HEK293 (cell line): Measurements from ENCODE around the gene HAND2.

ENCODE experiments used
- CTCF ChIA-PET: fragments of 350-600 bp; formaldehyde crosslinking; extraction: SDS; loops from one replicate; lab custom pipeline; 2021; ENCODE audit warnings: antibody characterized with exemption; lab: Yijun Ruan, JAX
- POLR2A ChIA-PET: fragments of 300-600 bp; formaldehyde crosslinking; extraction: SDS; loops from one replicate; lab custom pipeline; 2020; ENCODE audit warnings: antibody characterized with exemption, inconsistent platforms; lab: Yijun Ruan, JAX
- H3K27ac ChIP-seq: fragments of 200-500 bp; sonication (Bioruptor generic); 2 replicates; pipeline ENCODE4 v1.5.1; 2014; ENCODE audit warnings: low read depth, low read length, control low read depth, inconsistent platforms; ENCODE audit errors: extremely low read depth
- H3K36me3 ChIP-seq, 2 experiments: fragments of 200-500 bp in 1 of 2; sonication (Bioruptor generic) in 1 of 2; 1 replicate in 1 of 2; 2 replicates in 1 of 2; pipeline ENCODE4 v1.5.1; 2014 to 2017; ENCODE audit warnings: inconsistent platforms in 2 of 2, low read length in 2 of 2; ENCODE audit not compliant: control insufficient read depth in 2 of 2, insufficient read depth in 1 of 2
- H3K4me1 ChIP-seq: fragments of 200-500 bp; sonication (Bioruptor generic); 2 replicates; pipeline ENCODE4 v1.5.1; 2014; ENCODE audit warnings: mild to moderate bottlenecking, low read length, inconsistent platforms; ENCODE audit not compliant: control insufficient read depth, insufficient read depth
- H3K4me3 ChIP-seq: 2 replicates; pipeline ENCODE4 v1.5.1; 2011; ENCODE audit warnings: low read depth, mild to moderate bottlenecking, control low read depth, low read length, moderate library complexity
- H3K9me3 ChIP-seq: fragments of 200-500 bp; sonication (Bioruptor generic); 2 replicates; pipeline ENCODE4 v1.5.1; 2014; ENCODE audit warnings: low read depth, low read length, inconsistent platforms; ENCODE audit not compliant: control insufficient read depth, insufficient read depth
- EGR2 ChIP-seq: fragments of 450-650 bp; formaldehyde crosslinking; IDR thresholded peaks from 2 replicates; pipeline ENCODE4 v1.5.1; 2016; ENCODE audit warnings: low read depth, missing biosample characterization, missing genetic modification characterization
- GLIS1 ChIP-seq: fragments of 450-650 bp; formaldehyde crosslinking; IDR thresholded peaks from 2 replicates; pipeline ENCODE4 v1.5.1; 2016; ENCODE audit warnings: missing biosample characterization, missing genetic modification characterization
- KLF10 ChIP-seq: fragments of 450-650 bp; IDR thresholded peaks from 2 replicates; pipeline ENCODE4 v1.5.1; 2018; ENCODE audit warnings: missing biosample characterization, mild to moderate bottlenecking, missing genetic modification characterization
- KLF9 ChIP-seq: fragments of 450-650 bp; formaldehyde crosslinking; IDR thresholded peaks from 2 replicates; pipeline ENCODE4 v1.5.1; 2016; ENCODE audit warnings: missing biosample characterization, missing genetic modification characterization, low read depth
- MEIS1 ChIP-seq: sonication (generic); formaldehyde crosslinking; IDR thresholded peaks from 2 replicates; pipeline ENCODE4 v1.8.1; 2022; ENCODE audit warnings: missing genetic modification reagents, mild to moderate bottlenecking, borderline replicate concordance
- MZF1 ChIP-seq: fragments of 450-650 bp; formaldehyde crosslinking; IDR thresholded peaks from 2 replicates; pipeline ENCODE4 v1.5.1; 2017; ENCODE audit warnings: missing biosample characterization, missing genetic modification characterization, borderline replicate concordance
- REPIN1 ChIP-seq: fragments of 450-650 bp; formaldehyde crosslinking; IDR thresholded peaks from 2 replicates; pipeline ENCODE4 v1.5.1; 2017; ENCODE audit warnings: missing biosample characterization, missing genetic modification characterization, low read depth
- TCF7L2 ChIP-seq: IDR thresholded peaks from 2 replicates; pipeline ENCODE4 v1.6.1; 2011; ENCODE audit warnings: low read depth, mild to moderate bottlenecking, inconsistent platforms, low read length, moderate library complexity, borderline replicate concordance
- ZBTB20 ChIP-seq: fragments of 450-650 bp; formaldehyde crosslinking; IDR thresholded peaks from 2 replicates; pipeline ENCODE4 v1.5.1; 2016; ENCODE audit warnings: missing biosample characterization, missing genetic modification characterization
- ZBTB21 ChIP-seq: fragments of 450-650 bp; formaldehyde crosslinking; IDR thresholded peaks from 2 replicates; pipeline ENCODE4 v1.5.1; 2017; ENCODE audit warnings: missing biosample characterization, missing genetic modification characterization
- ZBTB8A ChIP-seq: fragments of 450-650 bp; formaldehyde crosslinking; IDR thresholded peaks from 2 replicates; pipeline ENCODE4 v1.5.1; 2016; ENCODE audit warnings: missing biosample characterization, missing genetic modification characterization
- ZNF138 ChIP-seq: fragments of 450-650 bp; formaldehyde crosslinking; IDR thresholded peaks from 2 replicates; pipeline ENCODE4 v1.5.1; 2016; ENCODE audit warnings: missing biosample characterization, missing genetic modification characterization, borderline replicate concordance
- ZNF184 ChIP-seq: fragments of 450-650 bp; IDR thresholded peaks from 2 replicates; pipeline ENCODE4 v1.5.1; 2018; ENCODE audit warnings: missing biosample characterization, mild to moderate bottlenecking, missing genetic modification characterization
- ZNF202 ChIP-seq: fragments of 450-650 bp; formaldehyde crosslinking; IDR thresholded peaks from 2 replicates; pipeline ENCODE4 v1.5.1; 2016; ENCODE audit warnings: missing biosample characterization, missing genetic modification characterization, borderline replicate concordance
- ZNF221 ChIP-seq: fragments of 450-650 bp; formaldehyde crosslinking; IDR thresholded peaks from 2 replicates; pipeline ENCODE4 v1.5.1; 2017; ENCODE audit warnings: missing biosample characterization, missing genetic modification characterization, borderline replicate concordance
- ZNF621 ChIP-seq: fragments of 450-650 bp; formaldehyde crosslinking; IDR thresholded peaks from 2 replicates; pipeline ENCODE4 v1.5.1; 2017; ENCODE audit warnings: missing biosample characterization, missing genetic modification characterization
- ZNF654 ChIP-seq: fragments of 450-650 bp; formaldehyde crosslinking; IDR thresholded peaks from 2 replicates; pipeline ENCODE4 v1.5.1; 2016; ENCODE audit warnings: low read depth, missing biosample characterization, missing genetic modification characterization
- ZNF768 ChIP-seq: fragments of 450-650 bp; formaldehyde crosslinking; IDR thresholded peaks from 2 replicates; pipeline ENCODE4 v1.5.1; 2018; ENCODE audit warnings: missing biosample characterization, mild to moderate bottlenecking, missing genetic modification characterization
- ZNF830 ChIP-seq: fragments of 450-650 bp; IDR thresholded peaks from 2 replicates; pipeline ENCODE4 v1.5.0; 2018; ENCODE audit warnings: missing biosample characterization, missing genetic modification characterization, low read depth, mild to moderate bottlenecking, moderate library complexity
- ZSCAN16 ChIP-seq: fragments of 450-650 bp; formaldehyde crosslinking; IDR thresholded peaks from 2 replicates; pipeline ENCODE4 v1.5.1; 2016; ENCODE audit warnings: missing biosample characterization, missing genetic modification characterization
- TF ChIP-seq, protein P1 (sequence below): fragments of 450-650 bp; formaldehyde crosslinking; IDR thresholded peaks from 2 replicates; pipeline ENCODE4 v1.5.1; 2016; ENCODE audit warnings: missing biosample characterization, missing genetic modification characterization, borderline replicate concordance
- TF ChIP-seq, protein P2 (sequence below): fragments of 450-650 bp; formaldehyde crosslinking; IDR thresholded peaks from 2 replicates; pipeline ENCODE4 v1.5.1; 2017; ENCODE audit warnings: missing biosample characterization, missing genetic modification characterization
- TF ChIP-seq, protein P3 (sequence below): fragments of 450-650 bp; formaldehyde crosslinking; IDR thresholded peaks from 2 replicates; pipeline ENCODE4 v1.5.1; 2016; ENCODE audit warnings: missing biosample characterization, missing genetic modification characterization
- TF ChIP-seq, protein P4 (sequence below): fragments of 450-650 bp; formaldehyde crosslinking; IDR thresholded peaks from 2 replicates; pipeline ENCODE4 v1.5.1; 2016; ENCODE audit warnings: missing biosample characterization, missing genetic modification characterization

HAND2 gene

DNA sequence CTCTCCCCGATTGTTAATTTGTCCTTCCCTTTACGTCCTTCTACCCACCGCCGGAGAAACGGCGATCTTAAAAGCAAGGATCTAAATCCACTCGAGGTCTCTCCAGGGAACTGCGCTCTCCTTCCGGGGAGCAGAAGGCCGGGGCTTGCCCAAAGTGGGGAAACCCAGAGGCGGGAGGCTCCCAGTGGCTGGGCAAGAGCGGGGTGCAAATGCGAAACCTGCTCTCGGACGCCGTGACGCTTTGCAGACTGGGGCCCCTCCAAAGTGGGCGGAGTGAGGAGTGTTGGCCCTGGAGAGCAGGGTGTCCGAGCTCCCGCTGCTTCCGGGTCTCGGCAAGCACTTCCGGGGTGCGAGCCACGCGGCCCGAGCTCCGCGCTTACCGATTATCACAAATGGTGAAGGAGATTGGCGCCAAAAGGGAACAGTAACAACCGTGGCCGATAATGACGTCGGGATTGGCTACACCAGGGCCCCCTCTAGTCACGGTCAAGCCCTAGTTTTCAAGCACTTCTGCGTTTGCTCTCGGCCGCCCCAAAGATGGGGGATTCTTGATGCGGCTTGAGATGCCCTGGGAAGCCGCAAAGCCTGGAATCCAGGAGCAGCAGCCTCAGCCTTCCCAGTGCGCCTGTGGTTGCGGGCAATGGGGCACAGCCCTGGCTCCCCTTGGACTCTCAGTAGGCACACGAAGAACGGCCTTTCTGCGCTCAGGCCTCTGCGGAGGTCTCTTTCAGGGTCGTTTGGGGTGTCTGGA, 29.0 kb downstream of the HAND2 start (continued):
- no peak for TF ChIP-seq ZNF202 (tag by site-specific recombination)
- TF ChIP-seq TCF7L2: no peak
- TF ChIP-seq ZSCAN16: no peak
- no peak for TF ChIP-seq KLF10 (tag by site-specific recombination)
- TF ChIP-seq ZNF621 (tag by site-specific recombination): no peak

DNA sequence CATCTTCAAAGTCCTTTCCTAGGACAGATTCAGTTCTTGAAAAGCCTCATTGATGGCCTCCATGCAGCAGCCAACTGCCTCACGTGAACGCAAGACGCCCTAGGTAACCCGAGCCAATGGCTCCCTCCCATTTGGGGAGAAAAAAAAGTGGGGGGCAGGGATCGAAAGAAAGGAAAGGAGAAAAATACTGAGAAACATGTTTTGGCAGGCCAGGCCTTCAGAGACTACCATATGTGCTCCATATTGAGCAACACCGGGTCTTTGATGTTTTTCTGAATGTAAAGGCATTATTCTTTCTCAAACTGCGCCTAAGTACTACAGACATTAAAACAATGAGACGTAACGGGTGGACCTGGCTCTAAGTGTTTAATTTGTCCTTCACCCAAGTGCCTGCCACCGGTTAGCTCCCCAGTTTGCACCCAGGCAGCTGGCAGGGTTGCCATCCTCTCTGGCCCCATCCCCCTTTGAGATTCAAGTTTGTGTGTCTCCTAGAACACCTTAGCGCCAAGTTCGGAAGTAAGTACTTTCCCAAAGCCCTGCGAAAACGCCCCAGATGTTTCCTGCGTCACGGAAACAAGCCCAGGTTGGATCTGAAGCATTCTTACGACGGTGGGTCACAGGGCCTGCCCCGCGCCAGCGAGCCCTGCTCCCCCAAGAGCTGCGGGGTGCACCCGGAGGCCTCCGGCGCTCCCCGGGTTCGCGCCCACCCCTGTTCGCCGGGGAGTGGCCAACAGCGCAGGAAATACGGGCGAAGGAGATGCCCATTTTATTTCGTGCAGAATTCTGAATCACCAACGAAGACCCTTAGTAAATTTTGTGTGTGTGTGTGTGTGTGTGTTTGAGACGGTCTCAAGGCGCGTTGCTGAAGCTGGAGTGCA, 30.1 kb downstream of the HAND2 start:
- Histone ChIP-seq H3K9me3 (no peaks in the 10 kb centered on the region), H3K4me1 (no peaks in the 10 kb centered on the region), H3K4me3 (no peak overlapping the region), H3K36me3 (no peaks in the 10 kb centered on the region), H3K27ac (no peak overlapping the region)
- POLR2A ChIA-PET: interaction anchor here (0.6 kb wide), 1 partner anchor 185 kb away, joined by 3 read pairs; no protein-coding TSS in a partner anchor
- CTCF ChIA-PET: interaction anchor here (0.7 kb wide), 1 partner anchor 130 kb away, joined by 3 read pairs; no protein-coding TSS in a partner anchor
- no peak for TF ChIP-seq ZBTB21
- no peak for TF ChIP-seq MZF1 (tag by site-specific recombination)
- TF ChIP-seq ZNF768 (tag by site-specific recombination): no peak
- TF ChIP-seq EGR2: no peak
- TF ChIP-seq KLF9 (tag by site-specific recombination): no peak
- no peak for TF ChIP-seq ZBTB8A (tag by site-specific recombination)
- TF ChIP-seq ZNF184 (tag by site-specific recombination): no peak
- no peak for TF ChIP-seq ZNF654 (tag by site-specific recombination)
- no peak for TF ChIP-seq ZNF138 (tag by site-specific recombination)
- TF ChIP-seq, protein P1, sequence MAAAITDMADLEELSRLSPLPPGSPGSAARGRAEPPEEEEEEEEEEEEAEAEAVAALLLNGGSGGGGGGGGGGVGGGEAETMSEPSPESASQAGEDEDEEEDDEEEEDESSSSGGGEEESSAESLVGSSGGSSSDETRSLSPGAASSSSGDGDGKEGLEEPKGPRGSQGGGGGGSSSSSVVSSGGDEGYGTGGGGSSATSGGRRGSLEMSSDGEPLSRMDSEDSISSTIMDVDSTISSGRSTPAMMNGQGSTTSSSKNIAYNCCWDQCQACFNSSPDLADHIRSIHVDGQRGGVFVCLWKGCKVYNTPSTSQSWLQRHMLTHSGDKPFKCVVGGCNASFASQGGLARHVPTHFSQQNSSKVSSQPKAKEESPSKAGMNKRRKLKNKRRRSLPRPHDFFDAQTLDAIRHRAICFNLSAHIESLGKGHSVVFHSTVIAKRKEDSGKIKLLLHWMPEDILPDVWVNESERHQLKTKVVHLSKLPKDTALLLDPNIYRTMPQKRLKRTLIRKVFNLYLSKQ (tag by site-specific recombination): no peak
- no peak for TF ChIP-seq ZBTB20 (tag by site-specific recombination)
- TF ChIP-seq, protein P2, sequence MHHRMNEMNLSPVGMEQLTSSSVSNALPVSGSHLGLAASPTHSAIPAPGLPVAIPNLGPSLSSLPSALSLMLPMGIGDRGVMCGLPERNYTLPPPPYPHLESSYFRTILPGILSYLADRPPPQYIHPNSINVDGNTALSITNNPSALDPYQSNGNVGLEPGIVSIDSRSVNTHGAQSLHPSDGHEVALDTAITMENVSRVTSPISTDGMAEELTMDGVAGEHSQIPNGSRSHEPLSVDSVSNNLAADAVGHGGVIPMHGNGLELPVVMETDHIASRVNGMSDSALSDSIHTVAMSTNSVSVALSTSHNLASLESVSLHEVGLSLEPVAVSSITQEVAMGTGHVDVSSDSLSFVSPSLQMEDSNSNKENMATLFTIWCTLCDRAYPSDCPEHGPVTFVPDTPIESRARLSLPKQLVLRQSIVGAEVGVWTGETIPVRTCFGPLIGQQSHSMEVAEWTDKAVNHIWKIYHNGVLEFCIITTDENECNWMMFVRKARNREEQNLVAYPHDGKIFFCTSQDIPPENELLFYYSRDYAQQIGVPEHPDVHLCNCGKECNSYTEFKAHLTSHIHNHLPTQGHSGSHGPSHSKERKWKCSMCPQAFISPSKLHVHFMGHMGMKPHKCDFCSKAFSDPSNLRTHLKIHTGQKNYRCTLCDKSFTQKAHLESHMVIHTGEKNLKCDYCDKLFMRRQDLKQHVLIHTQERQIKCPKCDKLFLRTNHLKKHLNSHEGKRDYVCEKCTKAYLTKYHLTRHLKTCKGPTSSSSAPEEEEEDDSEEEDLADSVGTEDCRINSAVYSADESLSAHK: no peak
- TF ChIP-seq, protein P3, sequence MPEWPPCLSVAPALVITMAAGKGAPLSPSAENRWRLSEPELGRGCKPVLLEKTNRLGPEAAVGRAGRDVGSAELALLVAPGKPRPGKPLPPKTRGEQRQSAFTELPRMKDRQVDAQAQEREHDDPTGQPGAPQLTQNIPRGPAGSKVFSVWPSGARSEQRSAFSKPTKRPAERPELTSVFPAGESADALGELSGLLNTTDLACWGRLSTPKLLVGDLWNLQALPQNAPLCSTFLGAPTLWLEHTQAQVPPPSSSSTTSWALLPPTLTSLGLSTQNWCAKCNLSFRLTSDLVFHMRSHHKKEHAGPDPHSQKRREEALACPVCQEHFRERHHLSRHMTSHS (tag by site-specific recombination): no peak
- TF ChIP-seq, protein P4, sequence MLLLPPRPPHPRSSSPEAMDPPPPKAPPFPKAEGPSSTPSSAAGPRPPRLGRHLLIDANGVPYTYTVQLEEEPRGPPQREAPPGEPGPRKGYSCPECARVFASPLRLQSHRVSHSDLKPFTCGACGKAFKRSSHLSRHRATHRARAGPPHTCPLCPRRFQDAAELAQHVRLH (tag by site-specific recombination): no peak
- no peak for TF ChIP-seq ZNF221 (tag by site-specific recombination)
- TF ChIP-seq MEIS1: no peak
- TF ChIP-seq ZNF202 (tag by site-specific recombination): no peak
- no peak for TF ChIP-seq GLIS1 (tag by site-specific recombination)
- no peak for TF ChIP-seq REPIN1 (tag by site-specific recombination)
- TF ChIP-seq ZNF830 (tag by site-specific recombination): no peak
